Loucy (cell line): Measurements from ENCODE around the gene FETUB.

Experiments used
- H2AFZ ChIP-seq: fragments of 200-600 bp; sonication (generic); 2 replicates; pipeline ENCODE4 v1.6.0; 2016; ENCODE audit warnings: antibody characterized with exemption, mild to moderate bottlenecking, low read length, moderate library complexity
- H3F3A ChIP-seq: fragments of 200-600 bp; 2 replicates; pipeline ENCODE4 v1.6.0; 2016; ENCODE audit warnings: antibody characterized with exemption, low read depth, mild to moderate bottlenecking
- H3K27me3 ChIP-seq: fragments of 200-600 bp; sonication (generic); 2 replicates; pipeline ENCODE4 v1.6.1; 2014; ENCODE audit warnings: low read length, mild to moderate bottlenecking; ENCODE audit not compliant: insufficient read depth, poor library complexity, severe bottlenecking
- H3K36me3 ChIP-seq: fragments of 200-600 bp; sonication (generic); 2 replicates; pipeline ENCODE4 v1.6.1; 2016; ENCODE audit warnings: low read length; ENCODE audit not compliant: insufficient read depth
- H3K4me1 ChIP-seq: fragments of 200-600 bp; sonication (generic); 2 replicates; pipeline ENCODE4 v1.5.1; 2014; ENCODE audit warnings: low read length, mild to moderate bottlenecking; ENCODE audit not compliant: insufficient read depth, poor library complexity, severe bottlenecking
- H3K4me2 ChIP-seq: fragments of 200-600 bp; sonication (generic); 2 replicates; pipeline ENCODE4 v1.6.0; 2014; ENCODE audit warnings: antibody characterized with exemption, low read length, low read depth, mild to moderate bottlenecking; ENCODE audit not compliant: poor library complexity, severe bottlenecking
- H3K4me3 ChIP-seq: fragments of 200-600 bp; sonication (generic); 2 replicates; pipeline ENCODE4 v1.5.1; 2014; ENCODE audit warnings: low read length, mild to moderate bottlenecking, mixed read lengths; ENCODE audit not compliant: poor library complexity, severe bottlenecking
- H3K79me2 ChIP-seq: fragments of 200-600 bp; sonication (generic); 2 replicates; pipeline ENCODE4 v1.6.1; 2014; ENCODE audit warnings: low read length; ENCODE audit not compliant: insufficient read depth
- H3K9ac ChIP-seq: fragments of 200-600 bp; sonication (generic); 2 replicates; pipeline ENCODE4 v1.6.0; 2014; ENCODE audit warnings: mild to moderate bottlenecking, low read depth, low read length, moderate library complexity; ENCODE audit not compliant: poor library complexity, severe bottlenecking
- H3K9me2 ChIP-seq: fragments of 200-600 bp; sonication (generic); replicated peaks from 2 replicates; pipeline ENCODE4 v1.6.1; 2016; ENCODE audit warnings: low read depth, low read length, mixed read lengths
- H3K9me3 ChIP-seq: fragments of 200-600 bp; sonication (generic); 2 replicates; pipeline ENCODE4 v1.6.1; 2014; ENCODE audit warnings: mild to moderate bottlenecking, antibody characterized with exemption, low read length, low read depth; ENCODE audit not compliant: insufficient read depth
- H4K20me1 ChIP-seq: fragments of 200-600 bp; sonication (generic); 2 replicates; pipeline ENCODE4 v1.6.0; 2014; ENCODE audit warnings: antibody characterized with exemption, low read length, mild to moderate bottlenecking; ENCODE audit not compliant: insufficient read depth, poor library complexity, severe bottlenecking
- EZH2phosphoT487 ChIP-seq: fragments of 200-600 bp; IDR thresholded peaks from 2 replicates; pipeline ENCODE4 v1.6.1; 2018; ENCODE audit warnings: antibody characterized with exemption, mild to moderate bottlenecking, moderate library complexity, borderline replicate concordance
- TF ChIP-seq, protein P1 (sequence below): fragments of 200-600 bp; sonication (generic); conservative IDR thresholded peaks from 2 replicates; pipeline ENCODE4 v1.5.1; 2014; ENCODE audit warnings: mild to moderate bottlenecking, antibody characterized with exemption, low read length

The FETUB gene, protein sequence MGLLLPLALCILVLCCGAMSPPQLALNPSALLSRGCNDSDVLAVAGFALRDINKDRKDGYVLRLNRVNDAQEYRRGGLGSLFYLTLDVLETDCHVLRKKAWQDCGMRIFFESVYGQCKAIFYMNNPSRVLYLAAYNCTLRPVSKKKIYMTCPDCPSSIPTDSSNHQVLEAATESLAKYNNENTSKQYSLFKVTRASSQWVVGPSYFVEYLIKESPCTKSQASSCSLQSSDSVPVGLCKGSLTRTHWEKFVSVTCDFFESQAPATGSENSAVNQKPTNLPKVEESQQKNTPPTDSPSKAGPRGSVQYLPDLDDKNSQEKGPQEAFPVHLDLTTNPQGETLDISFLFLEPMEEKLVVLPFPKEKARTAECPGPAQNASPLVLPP

GRCh38 chr3:186639778-186640472 is at the start of gene FETUB:
Gene FETUB (plus strand): TSS chr3:186640399. CDS start chr3:186640461, 62 bp downstream.
- Histone ChIP-seq H3K36me3 (no peaks in the 10 kb centered on the region), H3K27me3 (no peaks in the 10 kb centered on the region), H3K9me3 (no peaks in the 10 kb centered on the region), H4K20me1 (no peaks in the 10 kb centered on the region), H3K79me2 (no peaks in the 10 kb centered on the region), H3K9me2 (no peaks in the 10 kb centered on the region), H2AFZ (no peak within 1 kb of the TSS), H3F3A (no peaks in the 10 kb centered on the region), H3K9ac (no peak within 1 kb of the TSS), H3K4me3 (no peak within 1 kb of the TSS), H3K4me2 (no peak within 1 kb of the TSS), H3K4me1 (peaks cover 9% of the 10 kb centered on the region)
- TF ChIP-seq EZH2phosphoT487: no peak
- TF ChIP-seq, protein P1, sequence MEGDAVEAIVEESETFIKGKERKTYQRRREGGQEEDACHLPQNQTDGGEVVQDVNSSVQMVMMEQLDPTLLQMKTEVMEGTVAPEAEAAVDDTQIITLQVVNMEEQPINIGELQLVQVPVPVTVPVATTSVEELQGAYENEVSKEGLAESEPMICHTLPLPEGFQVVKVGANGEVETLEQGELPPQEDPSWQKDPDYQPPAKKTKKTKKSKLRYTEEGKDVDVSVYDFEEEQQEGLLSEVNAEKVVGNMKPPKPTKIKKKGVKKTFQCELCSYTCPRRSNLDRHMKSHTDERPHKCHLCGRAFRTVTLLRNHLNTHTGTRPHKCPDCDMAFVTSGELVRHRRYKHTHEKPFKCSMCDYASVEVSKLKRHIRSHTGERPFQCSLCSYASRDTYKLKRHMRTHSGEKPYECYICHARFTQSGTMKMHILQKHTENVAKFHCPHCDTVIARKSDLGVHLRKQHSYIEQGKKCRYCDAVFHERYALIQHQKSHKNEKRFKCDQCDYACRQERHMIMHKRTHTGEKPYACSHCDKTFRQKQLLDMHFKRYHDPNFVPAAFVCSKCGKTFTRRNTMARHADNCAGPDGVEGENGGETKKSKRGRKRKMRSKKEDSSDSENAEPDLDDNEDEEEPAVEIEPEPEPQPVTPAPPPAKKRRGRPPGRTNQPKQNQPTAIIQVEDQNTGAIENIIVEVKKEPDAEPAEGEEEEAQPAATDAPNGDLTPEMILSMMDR: no peak

DNA sequence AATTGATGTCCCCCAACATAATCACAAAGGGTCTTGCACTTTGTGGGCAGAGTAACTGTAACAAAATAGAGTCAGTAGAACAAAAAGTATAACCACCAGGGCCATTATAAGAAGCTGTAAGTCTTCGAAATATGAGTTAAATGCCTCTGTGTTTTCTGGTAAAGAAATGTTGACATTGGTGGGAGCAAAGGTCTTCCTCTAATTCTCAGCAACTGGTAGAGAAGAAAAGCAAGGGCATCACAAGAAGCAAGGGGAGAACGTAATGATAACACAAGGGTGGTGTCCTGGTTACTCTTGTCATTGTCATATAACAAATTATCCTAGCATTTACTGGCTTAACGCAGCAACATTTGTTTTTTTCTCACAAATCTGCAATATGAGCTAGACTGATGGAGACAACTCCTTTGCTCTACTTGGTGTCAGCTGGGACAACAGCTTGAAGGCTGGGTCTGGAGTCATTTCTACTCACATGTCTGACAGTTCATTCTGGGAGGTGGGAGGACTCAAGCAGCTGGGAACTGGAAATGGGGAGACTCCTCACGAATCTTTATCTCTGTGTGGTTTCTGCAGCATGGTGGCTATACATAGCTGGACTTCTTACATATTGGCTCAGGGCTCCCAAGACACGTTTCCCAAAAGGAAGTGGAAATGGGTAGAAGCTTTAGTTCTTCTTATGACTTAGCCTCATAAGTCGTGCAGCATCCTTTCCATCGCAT is 49.5 kb upstream of the FETUB start:
- no peak overlapping the region for H2AFZ ChIP-seq
- TF ChIP-seq, protein P1: no peak
- no peak for TF ChIP-seq EZH2phosphoT487
- H3F3A ChIP-seq: no peaks in the 10 kb centered on the region
- no peaks in the 10 kb centered on the region for H4K20me1 ChIP-seq
- H3K9ac ChIP-seq: no peak overlapping the region
- H3K27me3 ChIP-seq: no peaks in the 10 kb centered on the region
- H3K4me3 ChIP-seq: no peak overlapping the region
- peaks cover 5% of the 10 kb centered on the region; the same call in 1 of the 2 replicates for H3K36me3 ChIP-seq
- no peaks in the 10 kb centered on the region for H3K9me3 ChIP-seq
- H3K4me2 ChIP-seq: no peak overlapping the region
- H3K79me2 ChIP-seq: no peaks in the 10 kb centered on the region
- peaks cover 7% of the 10 kb centered on the region for H3K4me1 ChIP-seq
- H3K9me2 ChIP-seq: no peaks in the 10 kb centered on the region

GRCh38 chr3:186592682-186593081 is 47.5 kb upstream of the FETUB start:
- H3K9me2 ChIP-seq: no peaks in the 10 kb centered on the region

More at GRCh38 chr3:186592682-186593081, 47.5 kb upstream of the FETUB start:
- H3K9ac ChIP-seq: no peak overlapping the region
- no peaks in the 10 kb centered on the region for H3K79me2 ChIP-seq
- no peaks in the 10 kb centered on the region for H3K9me3 ChIP-seq
- H3K4me2 ChIP-seq: no peak overlapping the region
- H3F3A ChIP-seq: no peaks in the 10 kb centered on the region
- no peak overlapping the region for H3K4me3 ChIP-seq
- peaks cover 7% of the 10 kb centered on the region for H3K4me1 ChIP-seq
- no peaks in the 10 kb centered on the region for H3K36me3 ChIP-seq
- no peaks in the 10 kb centered on the region for H4K20me1 ChIP-seq
- H3K27me3 ChIP-seq: no peaks in the 10 kb centered on the region
- TF ChIP-seq, protein P1: no peak
- no peak for TF ChIP-seq EZH2phosphoT487
- no peak overlapping the region for H2AFZ ChIP-seq
